ENCODE measurements around the gene KIF11.
"Not testable (repeated sequence)": the region's sequence is repeated elsewhere in the genome, so short reads cannot be mapped to it uniquely, and the experiment has no call there.

Gene KIF11

GRCh38 chr10:92640107-92640506 is 47.2 kb downstream of the KIF11 start:
- ChIA-PET CTCF (interaction anchor here (0.7 kb wide), 1 partner anchor 12 kb away, joined by 3 read pairs; no protein-coding TSS in a partner anchor), POLR2A (ENCODE audit: low non-redundant PET) (no interaction called here)
- peak overlapping the region; percentile 10; the same call in 1 of the 2 replicates for H3K27ac ChIP-seq
- no peak for TF ChIP-seq CTCF (conservative IDR thresholded peaks at IDR 0.05; ENCODE audit: low read depth)
- no peak for DNase-seq (ENCODE audit: low spot score)

GRCh38 chr10:92641492-92641891 is 48.6 kb downstream of the KIF11 start:
- no peak for DNase-seq (ENCODE audit: low spot score)
- ChIA-PET POLR2A (ENCODE audit: low non-redundant PET) (no interaction called here), CTCF (interaction anchor here (0.6 to 0.7 kb wide), 2 partner anchors 20 to 421 kb away, joined by 3 to 6 read pairs; no protein-coding TSS in a partner anchor)
- TF ChIP-seq CTCF (conservative IDR thresholded peaks at IDR 0.05; ENCODE audit: low read depth), result no peak
- H3K27ac ChIP-seq, result no peak overlapping the region

- POLR2A ChIA-PET (ENCODE audit: low non-redundant PET), result no interaction called here
- TF ChIP-seq CTCF (conservative IDR thresholded peaks at IDR 0.05; ENCODE audit: low read depth), result no peak
- DNase-seq (ENCODE audit: low spot score), result no peak
- H3K27ac ChIP-seq, result no peak overlapping the region
- CTCF ChIA-PET, result no interaction called here
Observed at GRCh38 chr10:92644921-92645320, 52.0 kb downstream of the KIF11 start.

GRCh38 chr10:92650864-92651263 is 57.9 kb downstream of the KIF11 start:
- CTCF ChIA-PET; POLR2A ChIA-PET (ENCODE audit: low non-redundant PET); DNase-seq (ENCODE audit: low spot score); H3K27ac ChIP-seq: not testable (repeated sequence)

GRCh38 chr10:92655426-92655825 is 62.5 kb downstream of the KIF11 start:
- ChIA-PET POLR2A (ENCODE audit: low non-redundant PET) (no interaction called here), CTCF (no interaction called here)
- no peak overlapping the region for H3K27ac ChIP-seq
- no peak for DNase-seq (ENCODE audit: low spot score)
- no peak for TF ChIP-seq CTCF (conservative IDR thresholded peaks at IDR 0.05; ENCODE audit: low read depth)

GRCh38 chr10:92656266-92656961 is 63.5 kb downstream of the KIF11 start:
- DNase-seq (ENCODE audit: low spot score), result no peak
- POLR2A ChIA-PET (ENCODE audit: low non-redundant PET), result no interaction called here
- TF ChIP-seq CTCF (conservative IDR thresholded peaks at IDR 0.05; ENCODE audit: low read depth), result no peak
- H3K27ac ChIP-seq, result no peak overlapping the region
- CTCF ChIA-PET, result no interaction called here

- H3K27ac ChIP-seq, result no peak overlapping the region
- CTCF ChIA-PET, result interaction anchor here (1.0 kb wide), 1 partner anchor 24 kb away, joined by 3 read pairs; no protein-coding TSS in a partner anchor
- DNase-seq (ENCODE audit: low spot score), result no peak
- no peak for TF ChIP-seq CTCF (conservative IDR thresholded peaks at IDR 0.05; ENCODE audit: low read depth)
- POLR2A ChIA-PET (ENCODE audit: low non-redundant PET), result no interaction called here
Observed at GRCh38 chr10:92657024-92657423, 64.1 kb downstream of the KIF11 start.

All from RWPE1 (cell line).